Testis (tissue), 3 donors: ENCODE measurements around the gene DIAPH3. TPM values are rescaled to one million over a fixed set of nuclear protein-coding genes. Genes with fewer than 3 reads are reported as not detected.

Source experiments
- DNase-seq: peaks from one replicate; pipeline ENCODE4 v3.0.0-alpha.2; 2019
- H3K27ac ChIP-seq, 2 donors: fragments of 200-600 bp; sonication (generic); one replicate each; pipeline ENCODE4 v1.5.1; 2019
- H3K27me3 ChIP-seq: fragments of 200-600 bp; sonication (generic); one replicate; pipeline ENCODE4 v1.5.1; 2019
- H3K36me3 ChIP-seq: fragments of 200-600 bp; sonication (generic); one replicate; pipeline ENCODE4 v1.5.1; 2017; ENCODE audit warnings: low read depth; ENCODE audit errors: missing control alignments
- H3K4me1 ChIP-seq: fragments of 200-600 bp; sonication (generic); one replicate; pipeline ENCODE4 v1.5.1; 2019
- H3K4me3 ChIP-seq, 2 donors: fragments of 200-600 bp; sonication (generic); one replicate each; pipeline ENCODE4 v1.5.1; 2017 to 2019
- H3K9me3 ChIP-seq: fragments of 200-600 bp; sonication (generic); one replicate; pipeline ENCODE4 v1.5.1; 2017
- CTCF ChIP-seq, 3 experiments: fragments of 450-650 bp in 2 of 3; fragments of 200-600 bp in 1 of 3; sonication (generic) in 1 of 3; IDR thresholded peaks; one replicate each; pipeline ENCODE4 v1.5.1; 2016 to 2019; ENCODE audit warnings: antibody characterized with exemption in 3 of 3, mild to moderate bottlenecking in 2 of 3, moderate library complexity in 1 of 3
- POLR2A ChIP-seq: fragments of 450-650 bp; IDR thresholded peaks from one replicate; pipeline ENCODE4 v1.6.1; 2017; ENCODE audit warnings: antibody characterized with exemption, mild to moderate bottlenecking, moderate library complexity
- WGBS, 2 donors: methylation state at CpG; one replicate each; pipeline ENCODE4 v1.1.5; 2018; 5-methylcytosine and 5-hydroxymethylcytosine counted together
- intact Hi-C: fragments of 100-400 bp; cut with DNase I; formaldehyde crosslinking; loops from one replicate; pipeline ENCODE4 v1.15.1; 2023; ENCODE audit warnings: low total_unique reads
- polyA plus RNA-seq: library from polyadenylated mRNA; stranded (reverse); fragments of 350-450 nt; fragmentation: Illumina TruSeq; extraction: RNeasy Lipid Tissue Mini Kit (QIAGEN cat#74804); gene quantifications from one replicate; pipeline ENCODE4 v1.2.3, GENCODE V29; 2014; ENCODE audit warnings: low read depth, low replicate concordance; ENCODE audit not compliant: insufficient read depth
- total RNA-seq, 2 donors: library from RNA; depleted of rRNA; stranded (reverse); fragments of >200 nt; gene quantifications; one replicate each; pipeline ENCODE4 v1.2.3, GENCODE V29; 2016

DIAPH3 gene
- total and polyA plus RNA-seq, 3 donors from 2014 or later = 12.5 to 30.3 (median 18.7) TPM

DNA sequence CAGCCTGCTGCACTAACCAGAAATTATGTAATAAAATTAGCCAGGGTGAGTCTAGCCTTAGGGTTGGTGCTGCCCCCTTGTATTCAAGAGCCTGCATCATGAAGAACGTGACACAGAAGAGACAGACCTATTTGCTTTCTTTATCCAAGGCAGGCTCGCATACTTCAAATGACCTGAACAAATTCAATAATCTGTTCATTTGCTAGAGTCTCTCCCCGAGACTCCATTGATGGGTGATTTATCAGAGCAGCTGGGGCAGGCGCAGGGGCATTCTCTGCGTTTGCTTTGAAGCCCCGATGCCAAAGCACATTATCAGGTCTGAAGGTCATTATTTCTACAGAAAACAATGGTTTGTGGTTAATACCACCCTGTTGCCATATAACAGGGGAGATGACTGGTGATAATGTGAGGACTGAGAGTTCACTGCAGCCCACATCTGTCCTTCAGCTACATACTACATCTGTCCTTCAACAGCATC, 520.3 kb downstream of the DIAPH3 start:
- Histone ChIP-seq H3K27ac (no peak overlapping the region), H3K36me3 (no peaks in the 10 kb centered on the region), H3K9me3 (no peaks in the 10 kb centered on the region), H3K4me3 (no peak overlapping the region), H3K27me3 (no peaks in the 10 kb centered on the region), H3K4me1 (no peaks in the 10 kb centered on the region)
- no peak for TF ChIP-seq CTCF (IDR thresholded peaks at IDR 0.05)
- no peak for TF ChIP-seq POLR2A
- DNase-seq = no peak
- 75 to 79% methylated on average over 6 of the region's 6 CpGs for WGBS, 2 donors
- intact Hi-C loops = no loop called here

DNA sequence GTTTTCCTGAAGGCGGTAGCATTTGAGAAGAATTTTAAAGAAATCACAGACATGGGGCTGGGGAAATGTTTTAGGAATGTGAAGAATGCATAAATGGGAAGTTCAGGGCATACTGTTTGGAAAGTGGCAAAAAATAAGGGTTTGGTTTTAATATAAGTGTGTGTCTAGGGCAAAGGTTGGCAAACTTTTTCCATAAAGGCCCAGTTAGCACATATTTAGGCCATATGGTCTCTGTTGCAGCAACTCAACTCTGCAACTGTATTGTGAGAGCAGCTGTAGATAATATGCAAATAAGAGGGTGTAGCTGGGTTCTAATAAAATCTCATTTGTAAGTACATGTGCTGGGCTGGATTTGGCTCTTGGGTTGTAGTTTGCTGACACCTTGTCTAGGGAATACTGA, 521.9 kb downstream of the DIAPH3 start:
- Histone ChIP-seq H3K4me1 (no peaks in the 10 kb centered on the region), H3K27ac (no peak overlapping the region), H3K9me3 (no peaks in the 10 kb centered on the region), H3K27me3 (no peaks in the 10 kb centered on the region), H3K4me3 (no peak overlapping the region), H3K36me3 (no peaks in the 10 kb centered on the region)
- TF ChIP-seq POLR2A (no peak), CTCF (IDR thresholded peaks at IDR 0.05) (no peak)
- DNase-seq = no peak
- intact Hi-C loops = no loop called here
- 66 to 79% methylated on average over 1 of the region's 1 CpG for WGBS, 2 donors

DNA sequence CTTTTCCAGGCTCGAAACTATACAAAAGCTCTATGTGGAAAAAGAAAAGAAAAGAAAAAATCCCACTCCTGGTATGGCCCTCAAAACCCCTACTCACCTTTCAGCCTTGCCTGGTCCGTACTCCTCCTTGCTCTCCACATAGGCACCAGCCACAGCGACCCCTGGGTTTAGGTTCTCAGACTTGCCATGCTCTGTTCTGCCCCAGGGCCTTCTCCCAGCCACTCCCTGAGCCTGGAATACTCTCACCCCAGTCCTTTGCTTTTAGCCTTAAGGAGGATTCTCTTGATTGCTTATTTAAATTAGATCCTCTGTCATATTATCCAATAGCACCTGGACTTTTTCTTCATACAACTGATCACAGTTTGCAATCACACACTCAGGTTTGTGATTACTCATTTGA, 522.5 kb downstream of the DIAPH3 start:
- no peak overlapping the region for H3K27ac ChIP-seq
- no peak for DNase-seq
- WGBS, 2 donors = 83 to 87% methylated on average over 3 of the region's 3 CpGs

GRCh38 chr13:59638404-59638803, 525.3 kb downstream of the DIAPH3 start:
- intact Hi-C loops = no loop called here
- no peak overlapping the region for H3K27ac ChIP-seq
- WGBS, 2 donors = 47 to 54% methylated on average over 1 of the region's 1 CpG
- TF ChIP-seq CTCF (IDR thresholded peaks at IDR 0.05) = no peak
- TF ChIP-seq POLR2A = no peak
- H3K4me3 ChIP-seq = no peak overlapping the region
- no peaks in the 10 kb centered on the region for H3K9me3 ChIP-seq
- no peaks in the 10 kb centered on the region for H3K27me3 ChIP-seq
- H3K36me3 ChIP-seq = no peaks in the 10 kb centered on the region
- H3K4me1 ChIP-seq = no peaks in the 10 kb centered on the region
- no peak for DNase-seq

More for the DNA sequence above, 522.5 kb downstream of the DIAPH3 start:
- Histone ChIP-seq H3K4me1 (no peaks in the 10 kb centered on the region), H3K27me3 (no peaks in the 10 kb centered on the region), H3K4me3 (no peak overlapping the region), H3K36me3 (no peaks in the 10 kb centered on the region), H3K9me3 (no peaks in the 10 kb centered on the region)
- TF ChIP-seq CTCF (IDR thresholded peaks at IDR 0.05) (no peak), POLR2A (no peak)
- intact Hi-C loops = no loop called here

- Histone ChIP-seq H3K4me1 (no peaks in the 10 kb centered on the region), H3K9me3 (no peaks in the 10 kb centered on the region), H3K27ac (no peak overlapping the region), H3K27me3 (no peaks in the 10 kb centered on the region), H3K36me3 (no peaks in the 10 kb centered on the region), H3K4me3 (no peak overlapping the region)
- 74 to 82% methylated on average over 6 of the region's 6 CpGs for WGBS, 2 donors
- no peak for DNase-seq
- TF ChIP-seq CTCF (IDR thresholded peaks at IDR 0.05) (no peak), POLR2A (no peak)
- intact Hi-C loops = no loop called here
Observed at GRCh38 chr13:59635589-59635988, 528.1 kb downstream of the DIAPH3 start.
